K562 (cell line): ENCODE measurements around the gene DHX58. TPM values are rescaled to one million over a fixed set of nuclear protein-coding genes. Genes with fewer than 3 reads are reported as not detected.

Source experiments
- CREM ChIP-seq: IDR thresholded peaks from 2 replicates; pipeline ENCODE4 v1.6.1; 2014; ENCODE audit warnings: antibody characterized with exemption, low read depth
- FOXM1 ChIP-seq, 2 experiments: fragments of 450-650 bp in 1 of 2; sonication (generic) in 1 of 2; formaldehyde crosslinking in 1 of 2; IDR thresholded peaks; 2 replicates each; pipeline versions ENCODE4 v1.6.1 to v1.9.0; 2017 to 2022; ENCODE audit warnings: low read depth in 2 of 2, mild to moderate bottlenecking in 2 of 2, missing genetic modification reagents in 1 of 2, moderate library complexity in 1 of 2
- SMARCA5 ChIP-seq: fragments of 450-650 bp; IDR thresholded peaks from 2 replicates; pipeline ENCODE4 v1.6.1; 2016
- TFAP4 ChIP-seq: sonication (generic); formaldehyde crosslinking; IDR thresholded peaks from 2 replicates; pipeline ENCODE4 v1.8.0; 2022; ENCODE audit warnings: missing genetic modification reagents, mild to moderate bottlenecking, moderate library complexity, borderline replicate concordance
- ZBTB11 ChIP-seq, 3 experiments: fragments of 200-800 bp in 1 of 3; fragments of 250-450 bp in 1 of 3; fragments of 450-650 bp in 1 of 3; sonication (Bioruptor Pico) in 1 of 3; sonication (Bioruptor generic) in 1 of 3; formaldehyde crosslinking in 1 of 3; IDR thresholded peaks; 2 replicates each; pipeline versions ENCODE4 v1.6.1 to v1.8.0; 2016 to 2022; ENCODE audit warnings: mild to moderate bottlenecking in 2 of 3, missing genetic modification characterization in 2 of 3, missing compliant biosample characterization in 1 of 3, moderate library complexity in 1 of 3
- ZC3H8 ChIP-seq: fragments of 450-650 bp; IDR thresholded peaks from 2 replicates; pipeline ENCODE4 v1.6.1; 2017
- ZNF354B ChIP-seq: fragments of 250-450 bp; sonication (Bioruptor Pico); IDR thresholded peaks from 2 replicates; pipeline ENCODE4 v1.4.0; 2020
- ZNF79 ChIP-seq: fragments of 250-450 bp; sonication (Bioruptor Pico); IDR thresholded peaks from 2 replicates; pipeline ENCODE4 v1.4.0; 2020; ENCODE audit warnings: low read depth, mild to moderate bottlenecking, moderate library complexity
- polyA plus RNA-seq, 8 experiments: library from polyadenylated mRNA; depleted of rRNA in 4 of 8; stranded (reverse) in 5 of 8; unstranded in 3 of 8; fragments of >200 nt; fragmentation: Nextera tagmentation in 2 of 8; fragmentation: Illumina TruSeq in 1 of 8; extraction: Ambion mirVana in 2 of 8; extraction: Trizol in 1 of 8; gene quantifications; 2 replicates each; pipeline versions ENCODE4 v1.2.1 to v1.2.3, GENCODE V29; 2011 to 2014; ENCODE audit warnings: inconsistent platforms in 1 of 8, missing spikeins in 1 of 8
- total RNA-seq, 7 experiments: library from RNA; depleted of rRNA in 6 of 7; stranded (reverse); fragments of >200 nt in 6 of 7; fragmentation: Illumina TruSeq in 2 of 7; extraction: Trizol in 2 of 7; gene quantifications; 2 replicates each; pipeline versions ENCODE4 v1.2.1 to v1.2.3, GENCODE V29; 2011 to 2021; ENCODE audit warnings: low replicate concordance in 1 of 7

The DHX58 gene
- total and polyA plus RNA-seq, 9 of the 15 experiments (the other 6 are each of a cell fraction or from before 2014, with no cell fraction given), result 0.15 to 3.0 (median 1.4) TPM

GRCh38 chr17:42135664-42136653 is 23.4 kb upstream of the DHX58 start (continued):
- TF ChIP-seq ZNF79 (CRISPR knock-in tag) (peak; percentile 77), FOXM1 (IDR thresholded peaks at IDR 0.05; ENCODE audit: low read depth) (no peak), FOXM1 (CRISPR knock-in tag; IDR thresholded peaks at IDR 0.05; ENCODE audit: low read depth) (no peak), SMARCA5 (no peak), ZC3H8 (no peak), ZNF354B (no peak), ZBTB11 (CRISPR knock-in tag; IDR thresholded peaks at IDR 0.05) (peak in 1 of 3 experiments; percentile 65; a peak in 2 of 6 replicates), TFAP4 (CRISPR knock-in tag) (peak; percentile 60), CREM (no peak)
